GM12873 (cell line): Measurements from ENCODE around the gene ACO2.

Experiments
- CTCF ChIP-seq: IDR thresholded peaks from 2 replicates; pipeline ENCODE4 v1.5.1; 2012; ENCODE audit warnings: low read depth, mild to moderate bottlenecking, moderate library complexity, low read length, control low read depth; ENCODE audit not compliant: insufficient read depth; ENCODE audit errors: missing control alignments

ACO2 gene

DNA sequence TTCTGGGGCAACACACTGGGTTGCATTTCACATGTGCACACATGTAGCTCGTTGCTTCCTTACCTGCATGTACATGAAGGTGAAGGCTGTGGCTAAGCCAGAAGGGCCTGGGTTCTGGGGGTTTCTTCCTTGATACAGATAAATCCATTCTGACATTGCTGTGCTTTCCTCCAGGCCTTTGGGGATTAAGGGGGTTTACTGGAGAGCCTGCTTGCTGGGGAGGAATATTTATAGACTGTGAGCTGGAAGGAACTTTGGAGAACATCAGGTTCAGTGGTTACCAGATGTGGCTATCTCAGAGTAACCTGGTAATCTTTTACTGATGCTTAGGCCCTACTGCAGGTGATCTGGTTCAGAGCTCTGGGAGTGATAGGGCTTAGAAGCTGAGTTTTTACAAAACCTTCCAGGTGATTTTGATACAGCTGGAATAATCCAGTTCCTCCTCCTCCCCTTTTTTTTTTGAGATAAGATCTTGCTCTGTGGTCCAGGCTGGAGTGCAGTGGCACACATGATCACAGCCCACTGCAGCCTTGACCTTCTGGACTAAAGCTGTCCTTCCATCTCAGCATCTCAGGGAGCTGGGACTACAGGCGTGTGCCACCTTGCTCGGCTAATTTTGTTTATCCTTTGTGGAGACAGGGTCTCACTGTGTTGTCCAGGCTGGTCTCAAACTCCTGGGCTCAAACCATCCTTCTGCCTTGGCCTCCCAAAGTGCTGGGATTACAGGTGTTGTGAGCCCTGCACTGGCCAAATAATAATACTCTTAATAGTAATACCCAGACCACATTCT, 19.9 kb downstream of the ACO2 start:
- no peak for TF ChIP-seq CTCF

GRCh38 chr22:41491374-41492100, 22.6 kb downstream of the ACO2 start:
- no peak for TF ChIP-seq CTCF

DNA sequence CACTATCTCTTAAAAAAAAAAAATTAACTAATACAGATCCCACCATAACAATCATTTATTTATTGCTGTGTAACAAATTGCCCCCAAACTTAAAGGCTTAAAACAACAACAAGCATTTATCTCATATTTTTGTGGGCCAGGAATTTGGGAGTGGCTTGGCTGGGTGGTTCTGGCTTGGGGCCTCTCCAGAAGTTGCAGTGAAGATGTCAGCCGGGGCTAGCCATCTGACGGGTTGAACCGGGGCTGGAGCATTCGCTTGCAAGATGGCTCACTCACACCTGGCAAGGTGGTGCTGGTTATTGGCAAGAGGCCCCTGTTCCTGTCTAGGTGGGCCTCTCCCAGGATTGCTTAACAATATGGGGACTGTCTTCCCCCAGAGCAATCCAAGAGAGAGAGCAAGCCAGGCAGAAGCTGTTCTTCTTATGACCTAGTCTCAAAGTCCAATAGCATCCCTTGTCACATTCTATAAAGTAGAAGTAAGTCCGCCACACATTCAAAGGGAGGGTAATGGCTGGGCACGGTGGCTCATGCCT, 29.5 kb downstream of the ACO2 start:
- TF ChIP-seq CTCF: no peak

- TF ChIP-seq CTCF: no peak
These were observed 30.8 kb downstream of the ACO2 start for GRCh38 chr22:41499624-41500280.

- no peak for TF ChIP-seq CTCF
These were observed 31.4 kb downstream of the ACO2 start for GRCh38 chr22:41500303-41500702.

DNA sequence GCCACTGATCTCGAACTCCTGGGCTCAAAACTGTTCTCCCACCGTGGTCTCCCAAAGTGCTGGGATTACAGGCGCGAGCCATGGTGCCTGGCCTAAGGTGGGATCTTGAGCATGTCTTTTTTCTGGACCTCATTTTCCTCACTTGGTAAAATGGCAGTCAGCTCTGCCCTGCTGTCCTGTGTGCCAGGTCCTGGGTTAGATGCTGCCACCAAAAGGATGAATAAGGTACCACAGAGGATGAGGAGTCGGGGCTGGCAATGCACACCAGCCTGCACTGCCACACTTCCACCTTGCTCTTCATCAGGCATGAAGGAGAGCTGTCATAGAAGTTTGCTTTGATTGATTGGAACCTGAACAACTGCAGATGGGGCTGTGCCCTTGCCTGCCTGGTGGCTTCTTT, 32.3 kb downstream of the ACO2 start:
- peak; percentile 56 for TF ChIP-seq CTCF

GRCh38 chr22:41504397-41504796, 35.5 kb downstream of the ACO2 start:
- no peak for TF ChIP-seq CTCF
